Thoracic aorta (tissue), 2 donors: ENCODE results near the gene ABCG1. TPM values are rescaled to one million over a fixed set of nuclear protein-coding genes. Genes with fewer than 3 reads are reported as not detected.

Source experiments
- ATAC-seq: fragments of 150-250 bp; one replicate; pipeline ENCODE4 v1.8.0; 2017; ENCODE audit warnings: low read depth; ENCODE audit not compliant: insufficient number of reproducible peaks, low FRiP score
- DNase-seq: peaks from one replicate; pipeline ENCODE4 v3.0.0-alpha.2; 2020; ENCODE audit warnings: low spot score
- H3K27ac ChIP-seq, 2 donors: fragments of 200-600 bp; sonication (generic); 1 replicate in 1 of 2; 2 replicates in 1 of 2; pipeline ENCODE4 v1.5.1; 2016; ENCODE audit warnings: mild to moderate bottlenecking in 2 of 2, moderate library complexity in 2 of 2
- H3K27me3 ChIP-seq: fragments of 200-600 bp; sonication (generic); replicated peaks from 2 replicates; pipeline ENCODE4 v1.6.0; 2016; ENCODE audit warnings: mild to moderate bottlenecking; ENCODE audit not compliant: insufficient read depth
- H3K36me3 ChIP-seq: fragments of 200-600 bp; sonication (generic); one replicate; pipeline ENCODE4 v1.5.1; 2016
- H3K4me1 ChIP-seq, 2 donors: fragments of 200-600 bp; sonication (generic); 1 replicate in 1 of 2; 2 replicates in 1 of 2; pipeline versions ENCODE4 v1.5.1 to v1.6.0; 2016; ENCODE audit warnings: low read depth in 2 of 2, mild to moderate bottlenecking in 1 of 2; ENCODE audit not compliant: control insufficient read depth in 1 of 2
- H3K4me3 ChIP-seq: fragments of 200-600 bp; sonication (generic); 2 replicates; pipeline ENCODE4 v1.5.1; 2016; ENCODE audit warnings: mild to moderate bottlenecking
- H3K9me3 ChIP-seq: fragments of 200-600 bp; sonication (generic); 2 replicates; pipeline ENCODE4 v1.5.1; 2016
- total RNA-seq, 2 donors: library from RNA; depleted of rRNA; stranded (reverse); fragments of >200 nt; gene quantifications; one replicate each; pipeline versions ENCODE4 v1.1.0 to v1.2.3, GENCODE V29; 2016
- TF ChIP-seq, protein P1 (sequence below): fragments of 200-600 bp; sonication (generic); IDR thresholded peaks from one replicate; pipeline ENCODE4 v1.5.1; 2019; ENCODE audit warnings: antibody characterized with exemption

The ABCG1 gene
- total RNA-seq, 2 donors from 2014 or later, result 15.6 to 20.6 TPM

DNA sequence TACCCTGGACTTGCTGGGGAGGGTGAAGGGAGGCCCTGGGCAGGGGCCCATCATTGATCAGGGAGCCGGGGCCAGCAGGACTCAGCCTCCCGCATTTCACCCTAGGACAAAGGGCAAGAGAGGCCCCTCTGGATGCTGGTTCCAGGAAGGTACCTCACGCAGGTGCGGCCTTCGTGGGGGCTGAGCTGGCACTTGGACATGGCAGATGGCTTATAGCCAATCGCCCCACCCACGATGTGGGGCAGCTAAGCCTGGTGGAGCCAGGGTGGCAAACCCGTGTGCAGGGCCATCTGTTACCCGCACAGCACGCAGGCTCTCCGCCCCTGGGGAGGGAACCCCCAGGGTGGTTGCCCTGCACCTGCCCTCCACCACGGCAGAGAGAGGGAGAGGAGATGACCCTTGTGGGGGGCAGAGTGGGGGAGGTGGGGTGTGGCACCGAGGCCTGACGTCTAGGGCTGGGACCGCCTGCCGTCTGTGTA, 93.7 kb downstream of the ABCG1 start:
- H3K27me3 ChIP-seq, result no peaks in the 10 kb centered on the region
- no peak for ATAC-seq

DNA sequence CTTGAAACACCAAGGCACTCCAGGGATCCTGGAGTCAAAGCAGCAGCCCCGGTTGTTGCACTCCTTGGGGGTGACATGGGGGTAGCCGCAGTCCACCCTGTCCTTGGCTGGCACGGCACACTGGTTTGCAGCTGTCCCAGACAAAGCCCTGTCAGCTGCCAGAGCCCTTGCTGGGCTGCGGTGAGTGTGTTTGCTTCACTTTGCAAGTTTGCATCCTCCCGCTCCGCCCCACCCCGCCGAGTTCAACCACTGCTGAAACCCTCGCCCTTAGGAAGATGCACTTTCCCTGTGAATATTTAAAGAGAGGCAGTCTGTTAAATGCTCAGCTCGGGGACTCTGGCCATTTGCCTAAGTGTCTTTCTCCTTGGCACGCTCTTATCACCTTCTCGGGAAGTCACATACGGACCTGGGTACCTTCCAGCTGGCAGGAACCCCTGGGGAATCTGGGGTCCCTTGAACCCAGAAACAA, 94.6 kb downstream of the ABCG1 start:
- TF ChIP-seq, protein P1, sequence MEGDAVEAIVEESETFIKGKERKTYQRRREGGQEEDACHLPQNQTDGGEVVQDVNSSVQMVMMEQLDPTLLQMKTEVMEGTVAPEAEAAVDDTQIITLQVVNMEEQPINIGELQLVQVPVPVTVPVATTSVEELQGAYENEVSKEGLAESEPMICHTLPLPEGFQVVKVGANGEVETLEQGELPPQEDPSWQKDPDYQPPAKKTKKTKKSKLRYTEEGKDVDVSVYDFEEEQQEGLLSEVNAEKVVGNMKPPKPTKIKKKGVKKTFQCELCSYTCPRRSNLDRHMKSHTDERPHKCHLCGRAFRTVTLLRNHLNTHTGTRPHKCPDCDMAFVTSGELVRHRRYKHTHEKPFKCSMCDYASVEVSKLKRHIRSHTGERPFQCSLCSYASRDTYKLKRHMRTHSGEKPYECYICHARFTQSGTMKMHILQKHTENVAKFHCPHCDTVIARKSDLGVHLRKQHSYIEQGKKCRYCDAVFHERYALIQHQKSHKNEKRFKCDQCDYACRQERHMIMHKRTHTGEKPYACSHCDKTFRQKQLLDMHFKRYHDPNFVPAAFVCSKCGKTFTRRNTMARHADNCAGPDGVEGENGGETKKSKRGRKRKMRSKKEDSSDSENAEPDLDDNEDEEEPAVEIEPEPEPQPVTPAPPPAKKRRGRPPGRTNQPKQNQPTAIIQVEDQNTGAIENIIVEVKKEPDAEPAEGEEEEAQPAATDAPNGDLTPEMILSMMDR, result no peak
- no peak for ATAC-seq
- H3K9me3 ChIP-seq, result no peaks in the 10 kb centered on the region
- H3K4me1 ChIP-seq, result no peaks in the 10 kb centered on the region
- no peak for DNase-seq
- H3K27me3 ChIP-seq, result no peaks in the 10 kb centered on the region
- no peak overlapping the region for H3K4me3 ChIP-seq
- no peaks in the 10 kb centered on the region for H3K36me3 ChIP-seq
- no peak overlapping the region for H3K27ac ChIP-seq

More for the DNA sequence above, 93.7 kb downstream of the ABCG1 start:
- Histone ChIP-seq H3K4me1 (no peaks in the 10 kb centered on the region), H3K36me3 (no peaks in the 10 kb centered on the region), H3K9me3 (no peaks in the 10 kb centered on the region), H3K4me3 (no peak overlapping the region), H3K27ac (no peak overlapping the region)
- no peak for DNase-seq
- TF ChIP-seq, protein P1, result no peak

DNA sequence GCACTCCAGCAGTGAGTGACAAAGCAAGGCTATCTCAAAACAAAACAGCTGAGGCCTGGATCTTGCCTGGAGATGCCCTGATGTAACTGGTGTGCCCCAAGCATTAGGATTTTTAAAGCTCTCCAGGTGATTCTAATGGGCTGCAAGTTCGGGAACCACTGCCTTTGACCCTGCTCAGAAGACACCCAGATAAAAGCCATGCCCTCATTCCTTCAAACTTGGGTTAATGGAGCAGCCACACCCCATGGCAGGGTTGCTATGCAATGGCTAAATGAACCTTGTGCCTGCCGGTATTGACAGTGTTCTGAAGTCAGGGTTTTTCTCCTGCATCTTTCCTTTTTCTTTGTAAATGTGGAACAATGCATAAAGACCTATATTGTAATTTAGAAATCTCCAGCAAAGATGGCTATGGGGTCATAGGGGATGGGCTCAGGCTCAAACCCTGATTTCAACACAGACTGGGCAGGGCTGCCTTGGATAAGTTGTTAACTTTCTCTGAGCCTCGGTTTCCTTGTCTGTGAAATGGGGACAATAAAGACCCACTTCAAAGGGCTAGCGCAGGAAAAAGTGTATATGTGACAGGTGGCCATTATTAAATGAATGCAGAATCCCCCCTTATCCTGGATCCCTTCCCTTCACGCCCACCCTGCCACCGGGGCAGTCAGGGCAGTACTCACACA, 95.8 kb downstream of the ABCG1 start:
- no peak overlapping the region for H3K4me3 ChIP-seq
- H3K36me3 ChIP-seq, result no peaks in the 10 kb centered on the region
- TF ChIP-seq, protein P1, result no peak

DNA sequence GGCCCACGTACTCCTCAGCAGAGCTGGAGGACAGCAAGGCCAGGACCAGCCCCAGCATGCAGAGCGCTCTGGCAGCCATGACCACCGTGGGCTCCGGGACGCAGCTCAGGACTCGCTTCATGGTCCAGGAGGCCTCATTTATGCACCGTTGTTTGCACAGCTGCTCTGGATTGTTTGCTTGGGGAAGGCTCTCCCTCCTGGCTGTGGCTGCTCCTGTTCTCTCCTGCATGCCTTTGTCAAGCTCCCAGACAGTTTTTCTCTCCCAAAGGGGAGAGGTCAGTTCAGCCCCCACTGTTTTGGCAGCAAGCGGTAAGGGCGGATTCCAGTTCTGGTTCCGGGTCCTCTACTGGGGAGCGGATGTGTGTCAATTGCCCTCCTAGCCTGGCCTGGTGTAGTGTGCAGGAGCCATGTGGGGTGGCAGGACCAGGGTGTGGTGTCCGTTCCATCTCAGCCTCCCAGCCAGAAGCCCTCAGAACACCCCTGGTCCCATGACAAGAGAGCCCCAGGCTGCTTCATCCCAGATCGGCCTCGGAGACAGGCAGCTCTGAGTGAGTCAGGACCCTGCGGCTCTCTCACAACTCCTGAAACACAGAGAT, 96.5 kb downstream of the ABCG1 start, which contains the start of gene TFF3:
TSS of gene TFF3 (minus strand) at position 114 of the 596 bp plus-strand sequence. CDS start at position 79, 35 bp downstream.
- H3K27me3 ChIP-seq, result no peaks in the 10 kb centered on the region
- H3K4me1 ChIP-seq, result no peaks in the 10 kb centered on the region
- no peak for DNase-seq
- TF ChIP-seq, protein P1, result no peak
- no peak for ATAC-seq
- H3K27ac ChIP-seq, result no peak within 1 kb of the TSS
- H3K9me3 ChIP-seq, result no peaks in the 10 kb centered on the region
- H3K4me3 ChIP-seq, result no peak within 1 kb of the TSS
- no peaks in the 10 kb centered on the region for H3K36me3 ChIP-seq

More for the DNA sequence above, 95.8 kb downstream of the ABCG1 start:
- H3K27me3 ChIP-seq, result no peaks in the 10 kb centered on the region
- DNase-seq, result no peak
- no peak for ATAC-seq
- H3K4me1 ChIP-seq, result no peaks in the 10 kb centered on the region
- H3K27ac ChIP-seq, result no peak overlapping the region
- H3K9me3 ChIP-seq, result no peaks in the 10 kb centered on the region

DNA sequence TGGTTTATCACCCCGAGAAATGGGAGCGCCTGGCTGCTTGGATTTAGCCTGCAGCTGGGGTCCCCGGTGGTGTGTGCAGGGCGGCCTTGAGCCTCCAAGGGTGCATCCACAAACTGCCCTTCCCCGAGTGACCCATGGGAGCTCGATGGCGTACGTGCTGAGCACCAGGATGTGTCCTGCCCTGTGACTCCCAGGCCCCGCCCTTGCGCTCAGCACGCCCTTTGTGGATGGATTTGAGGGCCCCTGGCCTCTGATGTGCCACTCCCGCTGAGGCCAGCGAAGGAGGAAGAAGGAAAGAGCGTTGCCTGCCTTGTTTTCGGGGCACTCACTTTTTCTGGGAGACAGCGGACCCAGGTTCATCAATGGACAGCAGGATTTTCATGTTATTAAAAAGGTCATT, 98.0 kb downstream of the ABCG1 start:
- Histone ChIP-seq H3K27ac (no peak overlapping the region), H3K36me3 (no peaks in the 10 kb centered on the region), H3K4me1 (no peaks in the 10 kb centered on the region), H3K9me3 (no peaks in the 10 kb centered on the region), H3K4me3 (no peak overlapping the region), H3K27me3 (no peaks in the 10 kb centered on the region)
- TF ChIP-seq, protein P1, result no peak
- DNase-seq (no peak), ATAC-seq (no peak)
